Ovary (tissue), 9 donors: ENCODE data around the gene DAPK1. TPM values are rescaled to one million over a fixed set of nuclear protein-coding genes. Genes with fewer than 3 reads are reported as not detected.

Experiments used
- DNase-seq, 5 donors: peaks; one replicate each; pipeline ENCODE4 v3.0.0-alpha.2; 2019 to 2020
- H3K27ac ChIP-seq, 2 donors: fragments of 200-600 bp; one replicate each; pipeline versions ENCODE4 v1.5.1 to v1.8.0; 2019 to 2022
- H3K27me3 ChIP-seq: fragments of 200-600 bp; one replicate; pipeline ENCODE4 v1.8.0; 2022
- H3K36me3 ChIP-seq: fragments of 200-600 bp; sonication (generic); one replicate; pipeline ENCODE4 v1.5.1; 2019
- H3K4me1 ChIP-seq: one replicate; pipeline ENCODE4 v1.8.1; 2013; ENCODE audit warnings: mild to moderate bottlenecking, moderate library complexity; ENCODE audit not compliant: insufficient read depth
- H3K4me3 ChIP-seq: fragments of 200-600 bp; sonication (generic); one replicate; pipeline ENCODE4 v1.5.1; 2017
- H3K9me3 ChIP-seq, 2 donors: fragments of 200-600 bp in 1 of 2; sonication (generic) in 1 of 2; one replicate each; pipeline versions ENCODE4 v1.5.1 to v1.8.1; 2013 to 2019; ENCODE audit warnings: mild to moderate bottlenecking in 1 of 2, moderate library complexity in 1 of 2
- CTCF ChIP-seq, 3 donors: fragments of 450-650 bp in 2 of 3; fragments of 200-600 bp in 1 of 3; IDR thresholded peaks; one replicate each; pipeline versions ENCODE4 v1.5.1 to v1.8.0; 2016 to 2022; ENCODE audit warnings: antibody characterized with exemption in 3 of 3, mild to moderate bottlenecking in 1 of 3
- EP300 ChIP-seq: sonication (generic); formaldehyde crosslinking; IDR thresholded peaks from one replicate; pipeline ENCODE4 v1.6.1; 2017; ENCODE audit warnings: antibody characterized with exemption
- POLR2A ChIP-seq: fragments of 450-650 bp; IDR thresholded peaks from one replicate; pipeline ENCODE4 v1.6.1; 2017; ENCODE audit warnings: antibody characterized with exemption, mild to moderate bottlenecking, moderate library complexity
- WGBS, 3 donors: extraction: QIAGEN DNeasy Blood & Tissue Kit in 1 of 3; methylation state at CpG; one replicate each; pipeline versions ENCODE4 v1.1.5 to v1.1.7; 2013 to 2017; 5-methylcytosine and 5-hydroxymethylcytosine counted together
- intact Hi-C, 4 donors: fragments of 100-400 bp; cut with DNase I; formaldehyde crosslinking; loops; one replicate each; pipeline versions ENCODE4 v1.11.0 to v1.15.1; 2022 to 2023
- polyA plus RNA-seq, 2 donors: library from polyadenylated mRNA; stranded (reverse); fragments of 200-250 nt in 1 of 2; fragments of 350-450 nt in 1 of 2; fragmentation: Illumina TruSeq in 1 of 2; extraction: RNeasy Lipid Tissue Mini Kit (QIAGEN cat#74804) in 1 of 2; gene quantifications; one replicate each; pipeline ENCODE4 v1.2.3, GENCODE V29; 2013 to 2014
- total RNA-seq, 7 donors: library from RNA; depleted of rRNA in 2 of 7; stranded (reverse); fragments of >200 nt in 2 of 7; fragmentation: NEBNext Ultra II Directional in 3 of 7; extraction: Animal tissue kit (Norgen Biotek cat#: 25700) in 3 of 7; gene quantifications; one replicate each; pipeline versions ENCODE4 v1.1.0 to v1.2.4, GENCODE V29; 2016 to 2023
- donor health status: DM: no; HTN: no; CAD: no; lungs with moderate emphysema.
- donor health status: DM: no; HTN: no; CAD: no.
- donor health status: Bipolar disorder and iron deficiency.
- donor health status: DM: yes; HTN: yes; CAD: no.
- donor health status: DM: no; HTN: no; CAD: no.
- donor health status: DM: yes; HTN: yes; CAD: no.

The DAPK1 gene
- total and polyA plus RNA-seq, 9 donors: 39.3 to 133 (median 89.6) TPM

DNA sequence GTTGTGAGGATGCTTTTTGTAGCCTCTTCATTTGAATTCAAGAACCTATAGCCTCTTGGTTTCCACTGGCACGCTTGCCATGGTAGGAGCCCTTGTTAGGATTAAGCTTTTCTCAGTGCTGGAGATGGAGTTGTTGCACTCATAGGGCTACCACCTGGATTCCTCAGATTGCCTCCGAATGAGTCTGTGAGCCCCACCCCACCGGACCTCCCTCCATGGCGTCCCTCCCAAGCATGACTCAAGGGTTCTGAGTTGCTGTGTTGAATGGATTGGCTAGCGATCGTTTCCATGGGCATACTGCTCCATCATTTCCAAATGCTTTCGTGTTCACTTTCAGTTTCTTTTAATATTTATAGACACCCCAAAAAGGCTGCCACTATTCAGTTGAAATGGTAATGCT lies 69.9 kb downstream of the DAPK1 start:
- no peaks in the 10 kb centered on the region for H3K36me3 ChIP-seq
- no peak overlapping the region for H3K27ac ChIP-seq
- intact Hi-C loops: loop anchor here in 1 of 4 donors (10.0 kb wide), 1 partner anchor 53 kb away; no protein-coding TSS in a partner anchor
- WGBS, 3 donors: 73 to 84% (median 77%) methylated on average over 7 of the region's 7 CpGs
- H3K27me3 ChIP-seq: no peaks in the 10 kb centered on the region
- H3K9me3 ChIP-seq: no peaks in the 10 kb centered on the region
- TF ChIP-seq CTCF (IDR thresholded peaks at IDR 0.05) (no peak), EP300 (no peak), POLR2A (no peak)
- H3K4me1 ChIP-seq: peaks cover 42% of the 10 kb centered on the region
- no peak for DNase-seq
- H3K4me3 ChIP-seq: no peak overlapping the region

DNA sequence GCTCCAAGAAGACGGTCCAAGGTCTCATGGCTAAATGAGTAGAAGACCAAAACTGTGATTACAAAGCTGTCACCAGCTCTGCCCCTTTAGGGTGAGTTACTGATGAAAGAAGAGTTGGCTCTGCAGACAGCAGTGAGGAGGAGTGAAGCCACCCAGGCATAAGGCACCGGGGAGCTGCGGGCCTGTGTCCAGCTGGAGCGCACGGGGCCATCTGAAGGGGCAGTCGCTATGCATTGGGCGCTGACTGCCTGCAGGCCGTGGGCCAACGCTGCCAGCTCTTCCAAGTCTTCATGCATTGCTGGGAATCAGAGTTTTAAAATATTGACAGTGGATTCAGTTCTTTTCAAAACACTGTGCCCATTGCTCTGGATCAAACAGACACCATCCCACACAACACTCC lies 70.3 kb downstream of the DAPK1 start:
- 72 to 81% (median 74%) methylated on average over 9 of the region's 9 CpGs for WGBS, 3 donors
- DNase-seq: no peak
- Histone ChIP-seq H3K27ac (no peak overlapping the region), H3K4me1 (peaks cover 44% of the 10 kb centered on the region), H3K4me3 (no peak overlapping the region), H3K27me3 (no peaks in the 10 kb centered on the region), H3K36me3 (no peaks in the 10 kb centered on the region), H3K9me3 (no peaks in the 10 kb centered on the region)
- intact Hi-C loops: loop anchor here in 1 of 4 donors (10.0 kb wide), 1 partner anchor 53 kb away; no protein-coding TSS in a partner anchor
- TF ChIP-seq EP300 (no peak), CTCF (IDR thresholded peaks at IDR 0.05) (no peak), POLR2A (no peak)

- no peak for TF ChIP-seq CTCF (IDR thresholded peaks at IDR 0.05)
- no peak for TF ChIP-seq EP300
- no peak for TF ChIP-seq POLR2A
- Histone ChIP-seq H3K36me3 (no peaks in the 10 kb centered on the region), H3K27ac (no peak overlapping the region), H3K4me3 (no peak overlapping the region), H3K27me3 (no peaks in the 10 kb centered on the region), H3K9me3 (no peaks in the 10 kb centered on the region), H3K4me1 (peaks cover 46% of the 10 kb centered on the region)
- 63 to 87% (median 79%) methylated on average over 3 of the region's 3 CpGs for WGBS, 3 donors
- intact Hi-C loops: loop anchor here in 1 of 4 donors (10.0 kb wide), 1 partner anchor 54 kb away; no protein-coding TSS in a partner anchor
- no peak for DNase-seq
These were observed 70.7 kb downstream of the DAPK1 start for GRCh38 chr9:87568401-87568800.

DNA sequence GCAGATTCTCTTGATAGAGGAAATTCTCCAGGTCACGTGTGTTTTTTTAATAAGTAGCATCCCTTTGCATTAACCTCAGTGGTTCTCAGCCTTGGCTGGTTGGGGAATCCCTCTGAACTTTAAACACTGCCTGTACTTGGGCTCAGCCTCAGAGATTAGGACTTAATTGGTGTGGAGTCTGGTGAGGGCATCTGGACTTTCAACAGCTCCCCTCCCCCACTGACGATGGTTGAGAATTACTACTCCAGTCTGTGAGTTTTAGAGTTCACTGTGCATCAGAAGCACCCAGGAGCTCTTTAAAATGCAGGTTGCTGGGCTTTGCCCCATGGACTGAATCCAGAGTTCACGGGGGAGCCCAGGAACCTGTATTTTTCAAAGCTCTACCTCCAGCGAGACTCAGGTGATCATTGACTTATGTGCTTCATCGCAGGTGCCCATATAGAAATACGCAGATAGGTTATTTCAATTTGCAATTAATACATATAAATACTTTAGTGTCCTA lies 71.4 kb downstream of the DAPK1 start:
- Histone ChIP-seq H3K4me3 (no peak overlapping the region), H3K9me3 (no peaks in the 10 kb centered on the region), H3K4me1 (peaks cover 46% of the 10 kb centered on the region), H3K27me3 (no peaks in the 10 kb centered on the region), H3K36me3 (no peaks in the 10 kb centered on the region), H3K27ac (peak overlapping the region in 1 of 2 donors; percentile 1)
- no peak for TF ChIP-seq CTCF (IDR thresholded peaks at IDR 0.05)
- TF ChIP-seq EP300: no peak
- TF ChIP-seq POLR2A: no peak
- DNase-seq: no peak
- 41 to 46% (median 43%) methylated on average over 6 of the region's 6 CpGs for WGBS, 3 donors
- intact Hi-C loops: loop anchor here in 1 of 4 donors (10.0 kb wide), 1 partner anchor 54 kb away; no protein-coding TSS in a partner anchor
